Fibroblast of skin of back (primary cell): ENCODE data around the gene SMYD4. TPM values are rescaled to one million over a fixed set of nuclear protein-coding genes. Genes with fewer than 3 reads are reported as not detected.
"Not testable (repeated sequence)": the region's sequence is repeated elsewhere in the genome, so short reads cannot be mapped to it uniquely, and the experiment has no call there.

ENCODE experiments used
- DNase-seq: peaks from one replicate; pipeline ENCODE4 v3.0.0-alpha.2; 2013
- polyA plus RNA-seq, 2 experiments: library from polyadenylated mRNA; unstranded; fragments of 120-200 nt; gene quantifications; one replicate each; pipeline ENCODE4 v1.2.1, GENCODE V29; 2013; ENCODE audit not compliant: insufficient read length in 2 of 2

Gene SMYD4
- 4.6 TPM for polyA plus RNA-seq (2013, experiment 1 of 2; ENCODE audit: insufficient read length)
- 3.5 TPM for polyA plus RNA-seq (2013, experiment 2 of 2; ENCODE audit: insufficient read length)

- DNase-seq: peak; percentile 87
Measured at GRCh38 chr17:1829592-1830257, at the start of gene SMYD4, which contains the start of gene RPA1. TSS of gene SMYD4 (minus strand) at chr17:1829902. CDS start at chr17:1827994, 1,908 bp downstream. TSS of gene RPA1 (plus strand) at chr17:1830005. CDS start at chr17:1830094, 89 bp downstream.

GRCh38 chr17:1878419-1879121, 48.9 kb upstream of the SMYD4 start:
- no peak for DNase-seq

- no peak for DNase-seq
Measured at GRCh38 chr17:1875597-1875996, 45.9 kb upstream of the SMYD4 start.

- no peak for DNase-seq
Measured at GRCh38 chr17:1873418-1873817, 43.7 kb upstream of the SMYD4 start.

GRCh38 chr17:1872976-1873375, 43.3 kb upstream of the SMYD4 start:
- no peak for DNase-seq

GRCh38 chr17:1872254-1872653, 42.6 kb upstream of the SMYD4 start:
- no peak for DNase-seq

- no peak for DNase-seq
Measured at GRCh38 chr17:1871756-1872155, 42.1 kb upstream of the SMYD4 start.

- no peak for DNase-seq
Measured at GRCh38 chr17:1870592-1870991, 40.9 kb upstream of the SMYD4 start.

GRCh38 chr17:1868090-1868489, 38.4 kb upstream of the SMYD4 start:
- no peak for DNase-seq

GRCh38 chr17:1867307-1867706, 37.6 kb upstream of the SMYD4 start:
- no peak for DNase-seq

DNA sequence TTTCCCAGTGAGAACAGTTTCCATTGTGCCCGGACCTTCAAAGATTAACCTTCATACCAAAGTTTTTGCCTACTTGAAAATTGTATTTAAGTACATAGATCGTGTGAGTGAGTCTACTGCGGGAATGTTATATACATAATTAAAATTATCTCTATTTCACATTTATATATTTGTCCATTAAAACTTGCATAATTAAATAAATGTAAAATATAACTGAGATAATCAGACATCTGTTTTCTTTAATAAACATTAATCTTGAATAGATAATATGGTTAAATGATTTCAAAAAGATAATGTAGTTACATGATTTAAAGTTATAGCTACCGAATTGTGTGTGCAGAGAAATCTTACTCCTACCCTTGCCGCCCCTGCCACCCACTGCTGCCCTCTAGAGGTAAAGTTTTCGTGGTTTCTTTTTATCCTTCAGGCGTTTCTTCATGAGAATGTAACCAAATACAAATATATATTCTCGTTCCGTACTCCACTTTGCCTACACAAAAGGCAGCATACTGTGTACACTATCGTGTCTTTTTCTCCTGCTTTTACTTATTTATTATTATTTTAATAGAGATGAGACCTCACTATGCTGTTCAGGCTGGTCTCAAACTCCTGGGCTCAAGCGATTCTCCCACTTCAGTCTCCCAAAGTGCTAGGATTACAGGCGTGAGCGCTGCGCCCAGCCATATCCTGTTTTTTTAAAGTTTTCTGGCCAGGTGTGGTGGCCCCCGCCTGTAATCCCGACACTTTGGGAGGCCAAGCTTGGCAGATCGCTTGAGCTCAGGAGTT, 35.7 kb upstream of the SMYD4 start:
- peak; percentile 25 for DNase-seq

DNA sequence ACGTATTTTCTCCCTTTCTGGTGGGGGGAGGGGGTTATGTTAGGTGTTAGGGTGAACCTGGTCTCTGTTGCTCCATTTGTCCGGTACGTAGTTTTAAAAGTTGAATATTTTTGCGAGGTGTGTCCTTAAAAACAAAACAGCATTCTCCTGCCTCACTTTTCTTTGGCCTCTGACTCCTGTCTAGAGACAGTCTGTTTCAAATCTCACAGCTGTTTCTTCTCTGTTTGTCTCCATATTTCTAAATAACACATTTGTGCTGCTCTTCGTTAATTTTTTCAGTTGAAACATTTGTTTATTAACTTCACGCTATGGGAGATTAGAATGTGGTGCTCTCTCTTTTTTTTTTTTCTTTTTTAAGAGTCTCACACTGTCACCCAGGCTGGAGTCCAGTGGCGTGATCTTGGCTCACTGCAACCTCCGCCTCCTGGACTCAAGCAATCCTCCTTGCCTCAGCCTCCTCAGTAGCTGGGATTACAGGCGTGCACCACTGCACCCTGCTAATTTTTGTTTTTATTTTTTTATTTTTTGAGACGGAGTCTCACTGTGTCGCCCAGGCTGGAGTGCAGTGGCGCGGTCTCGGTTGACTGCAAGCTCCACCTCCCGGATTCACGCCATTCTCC, 31.8 kb upstream of the SMYD4 start:
- no peak for DNase-seq

GRCh38 chr17:1860978-1861377, 31.3 kb upstream of the SMYD4 start:
- DNase-seq: no peak

GRCh38 chr17:1856462-1856861, 26.8 kb upstream of the SMYD4 start:
- DNase-seq: not testable (repeated sequence)

- no peak for DNase-seq
Measured at GRCh38 chr17:1853698-1854097, 24.0 kb upstream of the SMYD4 start.

GRCh38 chr17:1852327-1852726, 22.6 kb upstream of the SMYD4 start:
- no peak for DNase-seq

DNA sequence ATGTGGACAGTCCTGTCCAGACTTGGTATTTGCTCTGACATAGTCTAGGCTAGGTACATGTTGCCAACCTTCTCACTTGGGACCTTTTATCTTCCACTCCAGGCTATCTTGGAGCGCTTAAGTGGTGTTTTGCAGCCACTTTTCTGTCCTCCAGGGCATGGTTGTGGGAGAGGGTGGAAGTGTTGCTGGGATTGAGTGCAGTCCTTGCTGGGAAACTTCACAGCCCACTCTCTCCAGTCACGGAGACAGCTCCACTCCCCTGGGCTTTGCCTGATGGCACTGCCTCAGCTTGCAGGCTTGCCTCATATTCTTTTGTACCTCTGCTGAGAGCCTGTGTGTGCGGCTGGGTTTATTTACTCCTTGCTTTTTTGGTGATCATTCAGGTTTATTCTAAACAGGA, 17.5 kb upstream of the SMYD4 start:
- no peak for DNase-seq

DNA sequence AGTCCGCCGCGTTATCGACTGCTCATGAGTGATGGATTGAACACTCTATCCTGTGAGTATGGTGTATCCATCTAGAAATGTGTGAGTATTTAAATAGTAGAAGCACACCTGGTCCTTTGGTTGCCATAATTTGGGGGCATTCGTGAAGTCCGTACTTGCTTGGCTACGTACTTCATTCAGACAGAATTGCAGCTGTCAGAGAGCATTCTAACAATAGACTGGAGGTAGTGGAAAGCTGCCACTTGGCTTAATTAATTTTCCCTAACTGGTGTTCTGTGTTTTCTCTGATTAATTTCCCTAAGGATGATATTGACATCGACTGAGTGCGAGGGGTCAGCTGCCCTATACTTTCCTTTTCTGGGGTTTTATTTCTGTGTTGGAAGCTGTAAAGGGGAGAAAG, 14.2 kb upstream of the SMYD4 start:
- DNase-seq: no peak

GRCh38 chr17:1839516-1839915, 9.8 kb upstream of the SMYD4 start:
- DNase-seq: no peak

- no peak for DNase-seq
Measured at GRCh38 chr17:1834380-1835149, 4.9 kb upstream of the SMYD4 start.

GRCh38 chr17:1830288-1830687, 586 bp upstream of the SMYD4 start:
- no peak for DNase-seq

DNA sequence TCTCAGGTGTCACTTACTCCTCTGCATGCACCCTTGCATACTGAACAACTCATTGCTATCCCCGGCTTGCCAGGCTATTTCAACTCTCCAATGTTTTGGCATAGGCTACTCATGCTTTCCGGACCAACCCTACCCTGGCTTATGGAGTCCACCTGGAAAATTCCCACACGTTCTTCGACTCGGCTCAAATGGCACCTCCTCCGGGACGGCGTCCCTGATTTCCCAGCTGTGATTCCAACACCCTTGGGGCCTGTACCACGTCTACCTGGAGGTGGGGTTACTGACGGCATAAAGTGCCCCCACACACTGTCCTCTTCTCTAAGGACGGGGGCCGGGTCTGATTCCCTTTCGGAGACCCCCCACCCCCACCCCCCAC, 498 bp downstream of the SMYD4 start:
- no peak for DNase-seq
